ENCODE measurements around the gene PDE4A. TPM values are rescaled to one million over a fixed set of nuclear protein-coding genes. Genes with fewer than 3 reads are reported as not detected.

The PDE4A gene
- total RNA-seq: 0.48 and 0.64 TPM in 2 replicates

GRCh38 chr19:10420444-10421239 lies at the start of gene PDE4A:
Gene PDE4A (plus strand): TSS chr19:10420538. CDS start chr19:10420765, 227 bp downstream.

GRCh38 chr19:10380313-10381102 lies 39.8 kb upstream of the PDE4A start, which contains the start of gene TYK2:
Gene TYK2 (minus strand): TSS chr19:10380572. CDS start chr19:10378406, 2,166 bp downstream.

DNA sequence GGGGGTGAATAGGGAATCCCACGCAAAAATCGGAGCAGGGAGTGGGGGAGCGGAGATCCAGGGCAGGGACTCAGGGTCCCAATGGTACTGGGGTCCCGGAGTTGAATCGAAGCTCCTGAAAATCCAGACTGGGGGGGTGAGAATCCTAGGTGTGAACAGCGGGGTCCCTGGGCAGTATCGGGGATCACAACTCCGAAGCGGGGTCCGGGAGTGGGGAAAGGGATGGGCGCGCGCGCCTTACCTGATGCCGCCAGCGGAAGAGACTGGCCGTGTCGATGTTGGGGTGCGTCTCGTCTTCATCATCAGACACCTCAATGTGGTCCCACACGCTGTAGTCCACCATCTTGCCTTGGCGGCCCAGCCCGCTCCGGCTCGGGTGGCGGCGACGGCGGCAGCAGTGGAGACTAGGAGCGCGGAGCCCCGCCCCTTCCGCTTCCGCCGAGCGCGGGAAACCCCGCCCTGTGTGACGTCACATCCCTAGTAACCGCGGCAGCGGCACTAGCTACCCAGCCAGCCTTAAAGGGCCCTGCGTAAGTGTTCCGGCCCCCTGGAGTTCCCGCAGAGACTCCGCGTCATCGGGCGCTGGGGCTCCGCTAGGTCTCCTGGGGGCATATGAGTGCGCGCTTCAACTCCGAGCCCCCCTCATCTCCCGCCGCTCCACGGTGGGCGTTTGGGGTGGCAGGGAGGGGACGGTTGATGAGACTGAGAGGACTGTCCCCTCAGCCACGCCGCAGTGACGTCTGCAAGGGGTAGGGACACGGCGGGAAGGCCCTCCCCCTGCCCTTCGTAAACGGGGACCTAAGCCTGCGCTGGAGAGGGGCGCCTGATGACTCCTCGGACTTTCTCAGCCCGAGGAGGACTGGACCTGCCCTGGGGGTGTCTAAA lies 17.0 kb upstream of the PDE4A start, which contains the start of gene CDC37:
CDC37 (minus strand) TSS at position 406 of the 885 bp plus-strand sequence; CDS start at position 343, 63 bp downstream.

GRCh38 chr19:10503002-10503789 lies 82.9 kb downstream of the PDE4A start, which contains the start of gene KEAP1:
Gene KEAP1 (minus strand): TSS chr19:10503356. CDS start chr19:10500033, 3,323 bp downstream.

GRCh38 chr19:10517361-10517759 lies 97.0 kb downstream of the PDE4A start, which contains the start of gene S1PR5:
Gene S1PR5 (minus strand): TSS chr19:10517447. CDS start chr19:10515011, 2,436 bp downstream.

Other genes with a start within 250 kb of the PDE4A start
- gene DNMT1, start 225.6 kb upstream of the PDE4A start, total RNA-seq: 12.8 and 19.3 TPM in 2 replicates
- 1.1 and 2.7 TPM in 2 replicates for gene S1PR2, start 189.2 kb upstream of the PDE4A start, total RNA-seq
- 29.2 and 30.1 TPM in 2 replicates for gene MRPL4, start 168.3 kb upstream of the PDE4A start, total RNA-seq
- 5.5 and 40.5 TPM in 2 replicates for gene ICAM1, start 149.4 kb upstream of the PDE4A start, total RNA-seq
- gene ICAM4, start 133.6 kb upstream of the PDE4A start, total RNA-seq: 32.3 and 40.3 TPM in 2 replicates
- 13.2 and 32.0 TPM in 2 replicates for gene ICAM5, start 130.6 kb upstream of the PDE4A start, total RNA-seq
- gene ZGLP1, start 110.7 kb upstream of the PDE4A start, total RNA-seq: 0.21 and 0.48 TPM in 2 replicates
- 23.6 and 28.6 TPM in 2 replicates for gene FDX2, start 104.5 kb upstream of the PDE4A start, total RNA-seq
- 7.7 and 8.5 TPM in 2 replicates for gene RAVER1, start 87.0 kb upstream of the PDE4A start, total RNA-seq
- 3.4 and 4.1 TPM in 2 replicates for gene ICAM3, start 80.9 kb upstream of the PDE4A start, total RNA-seq
- gene TYK2, start 40.0 kb upstream of the PDE4A start, total RNA-seq: 34.5 and 70.8 TPM in 2 replicates
- gene CDC37, start 17.0 kb upstream of the PDE4A start, total RNA-seq: 100 and 206 TPM in 2 replicates
- 56.4 and 81.0 TPM in 2 replicates for gene KEAP1, start 82.8 kb downstream of the PDE4A start, total RNA-seq
- gene S1PR5, start 96.9 kb downstream of the PDE4A start, total RNA-seq: 10.4 and 25.6 TPM in 2 replicates
- 30.1 and 58.4 TPM in 2 replicates for gene ATG4D, start 123.4 kb downstream of the PDE4A start, total RNA-seq
- 3.9 and 5.8 TPM in 2 replicates for gene KRI1, start 145.5 kb downstream of the PDE4A start, total RNA-seq
- gene CDKN2D, start 148.4 kb downstream of the PDE4A start, total RNA-seq: 8.4 and 12.8 TPM in 2 replicates
- gene AP1M2, start 166.8 kb downstream of the PDE4A start, total RNA-seq: 109 and 130 TPM in 2 replicates
- 35.6 and 74.2 TPM in 2 replicates for gene SLC44A2, start 205.0 kb downstream of the PDE4A start, total RNA-seq
- 78.0 and 78.1 TPM in 2 replicates for gene ILF3, start 233.8 kb downstream of the PDE4A start, total RNA-seq